SK-N-SH treated with all-trans-retinoic acid at 6 μM for 48 hours (cell line): ENCODE results near the gene TLR3.

Experiments
- ARNTL ChIP-seq: fragments of 450-650 bp; formaldehyde crosslinking; IDR thresholded peaks from 2 replicates; pipeline ENCODE4 v1.5.0; 2020; ENCODE audit warnings: low read depth, mild to moderate bottlenecking, moderate library complexity, borderline replicate concordance
- CSDC2 ChIP-seq: fragments of 250-450 bp; sonication (Bioruptor Pico); IDR thresholded peaks from 2 replicates; pipeline ENCODE4 v1.5.0; 2020; ENCODE audit warnings: mild to moderate bottlenecking, moderate library complexity
- ESRRG ChIP-seq: fragments of 250-450 bp; sonication (Bioruptor Pico); IDR thresholded peaks from 2 replicates; pipeline ENCODE4 v1.6.1; 2021; ENCODE audit warnings: mild to moderate bottlenecking
- ISL1 ChIP-seq: fragments of 250-450 bp; sonication (Bioruptor Pico); IDR thresholded peaks from 2 replicates; pipeline ENCODE4 v2.1.2; 2022; ENCODE audit warnings: mild to moderate bottlenecking, moderate library complexity
- OSR1 ChIP-seq: fragments of 250-450 bp; sonication (Bioruptor Pico); IDR thresholded peaks from 2 replicates; pipeline ENCODE4 v1.8.0; 2022; ENCODE audit warnings: moderate library complexity, mild to moderate bottlenecking, inconsistent platforms
- PPARA ChIP-seq: fragments of 250-450 bp; sonication (Bioruptor Pico); IDR thresholded peaks from 2 replicates; pipeline ENCODE4 v1.5.0; 2020; ENCODE audit warnings: mild to moderate bottlenecking, borderline replicate concordance
- RARB ChIP-seq: fragments of 250-450 bp; sonication (Bioruptor Pico); IDR thresholded peaks from 2 replicates; pipeline ENCODE4 v1.8.0; 2021; ENCODE audit warnings: mild to moderate bottlenecking, moderate library complexity
- TOX ChIP-seq: fragments of 250-450 bp; sonication (Bioruptor Pico); IDR thresholded peaks from 2 replicates; pipeline ENCODE4 v1.8.0; 2021; ENCODE audit warnings: mild to moderate bottlenecking, moderate library complexity, borderline replicate concordance
- ZC3H10 ChIP-seq: fragments of 250-450 bp; sonication (Bioruptor Pico); IDR thresholded peaks from 2 replicates; pipeline ENCODE4 v1.5.1; 2021; ENCODE audit warnings: mild to moderate bottlenecking, moderate library complexity
- ZFP3 ChIP-seq: fragments of 250-450 bp; sonication (Bioruptor Pico); IDR thresholded peaks from 2 replicates; pipeline ENCODE4 v1.5.0; 2020; ENCODE audit warnings: mild to moderate bottlenecking, moderate library complexity
- ZFP30 ChIP-seq: fragments of 450-650 bp; formaldehyde crosslinking; IDR thresholded peaks from 2 replicates; pipeline ENCODE4 v1.5.0; 2022; ENCODE audit warnings: mild to moderate bottlenecking, moderate library complexity
- ZNF565 ChIP-seq: fragments of 450-650 bp; formaldehyde crosslinking; conservative IDR thresholded peaks from 2 replicates; pipeline ENCODE4 v1.5.0; 2020; ENCODE audit warnings: low read depth, mild to moderate bottlenecking, moderate library complexity
- ZNF70 ChIP-seq: fragments of 450-650 bp; formaldehyde crosslinking; IDR thresholded peaks from 2 replicates; pipeline ENCODE4 v1.5.0; 2020; ENCODE audit warnings: mild to moderate bottlenecking, moderate library complexity
- TF ChIP-seq, protein P1 (sequence below): fragments of 250-450 bp; sonication (Bioruptor Pico); IDR thresholded peaks from 2 replicates; pipeline ENCODE4 v1.8.0; 2020; ENCODE audit warnings: mild to moderate bottlenecking, moderate library complexity, borderline replicate concordance

DNA sequence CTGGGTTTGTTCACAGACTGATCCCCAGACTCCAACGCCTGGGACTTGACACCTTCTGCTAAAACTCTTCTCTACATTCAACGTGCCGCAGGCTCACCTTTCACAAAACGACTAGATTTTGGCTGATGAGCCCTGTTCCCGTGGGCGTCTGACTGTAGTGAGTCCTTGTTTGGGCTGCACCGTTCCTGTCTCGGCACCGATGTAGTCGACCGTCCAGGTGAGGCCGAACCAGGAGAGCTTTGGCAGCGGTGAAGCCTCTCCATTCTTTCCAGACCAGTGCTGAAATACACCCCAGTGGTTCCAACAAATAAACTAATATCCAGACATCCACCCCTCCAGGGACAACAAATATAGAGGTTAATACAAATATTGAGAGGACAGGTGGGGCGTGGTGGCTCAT lies 45.0 kb upstream of the TLR3 start:
- TF ChIP-seq ISL1 (CRISPR knock-in tag) (no peak), ARNTL (CRISPR knock-in tag) (no peak), OSR1 (CRISPR knock-in tag) (no peak), PPARA (no peak), RARB (no peak), TOX (no peak), ZC3H10 (CRISPR knock-in tag) (no peak), CSDC2 (CRISPR knock-in tag) (no peak), ZFP30 (CRISPR knock-in tag) (no peak), ZFP3 (no peak), ZNF565 (CRISPR knock-in tag) (no peak), ZNF70 (CRISPR knock-in tag) (no peak), ESRRG (CRISPR knock-in tag) (no peak)
- TF ChIP-seq, protein P1, sequence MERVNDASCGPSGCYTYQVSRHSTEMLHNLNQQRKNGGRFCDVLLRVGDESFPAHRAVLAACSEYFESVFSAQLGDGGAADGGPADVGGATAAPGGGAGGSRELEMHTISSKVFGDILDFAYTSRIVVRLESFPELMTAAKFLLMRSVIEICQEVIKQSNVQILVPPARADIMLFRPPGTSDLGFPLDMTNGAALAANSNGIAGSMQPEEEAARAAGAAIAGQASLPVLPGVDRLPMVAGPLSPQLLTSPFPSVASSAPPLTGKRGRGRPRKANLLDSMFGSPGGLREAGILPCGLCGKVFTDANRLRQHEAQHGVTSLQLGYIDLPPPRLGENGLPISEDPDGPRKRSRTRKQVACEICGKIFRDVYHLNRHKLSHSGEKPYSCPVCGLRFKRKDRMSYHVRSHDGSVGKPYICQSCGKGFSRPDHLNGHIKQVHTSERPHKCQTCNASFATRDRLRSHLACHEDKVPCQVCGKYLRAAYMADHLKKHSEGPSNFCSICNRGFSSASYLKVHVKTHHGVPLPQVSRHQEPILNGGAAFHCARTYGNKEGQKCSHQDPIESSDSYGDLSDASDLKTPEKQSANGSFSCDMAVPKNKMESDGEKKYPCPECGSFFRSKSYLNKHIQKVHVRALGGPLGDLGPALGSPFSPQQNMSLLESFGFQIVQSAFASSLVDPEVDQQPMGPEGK: no peak
